GM10266 (cell line): ENCODE measurements around the gene ACSBG1.
A peak's percentile ranks its signal among the peaks of the same experiment; 100 is the strongest.

Experiments
- DNase-seq: peaks from one replicate; pipeline ENCODE4 v3.0.0; 2012; ENCODE audit errors: extremely low spot score
- TF ChIP-seq, protein P1 (sequence below): IDR thresholded peaks from 2 replicates; pipeline ENCODE4 v1.5.1; 2012; ENCODE audit warnings: mild to moderate bottlenecking, low read depth; ENCODE audit not compliant: control insufficient read depth, insufficient read depth; ENCODE audit errors: missing control alignments

The ACSBG1 gene

DNA sequence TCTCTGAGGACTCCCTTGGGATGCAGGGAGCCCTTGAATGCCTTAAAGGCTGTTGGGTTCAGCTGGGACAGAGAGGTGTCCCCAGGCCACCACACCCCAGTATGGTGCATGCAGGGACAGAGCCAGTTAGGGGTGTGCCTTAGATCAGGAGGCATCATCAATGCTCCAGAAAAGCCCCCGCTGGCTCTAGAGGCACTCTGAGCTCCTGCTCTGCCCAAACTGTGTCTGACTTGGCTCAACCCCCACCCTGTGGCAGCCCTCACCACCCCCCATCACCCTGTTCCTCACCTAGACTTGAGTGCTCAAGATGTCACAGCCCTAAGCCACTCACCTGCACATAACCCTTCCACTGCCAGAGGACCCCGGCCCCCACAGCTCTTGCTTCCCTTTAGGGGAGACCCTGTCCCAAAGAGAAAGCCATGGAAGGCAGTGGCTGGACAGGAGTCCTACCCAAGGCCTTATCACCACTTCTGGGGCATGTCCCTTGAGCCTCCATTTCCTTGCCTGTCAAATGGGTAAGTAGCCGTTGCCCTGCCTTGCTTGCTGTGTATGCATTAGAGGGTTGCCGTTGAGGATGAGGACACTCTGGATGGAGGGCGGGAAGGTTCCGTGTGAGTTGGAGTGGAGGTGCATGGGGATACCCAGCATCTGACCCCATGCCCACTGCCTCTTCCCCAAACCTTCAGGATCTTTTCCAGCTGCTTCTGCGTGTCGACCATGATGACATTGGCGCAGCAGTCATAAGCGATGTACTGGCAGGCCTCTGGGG lies 41.4 kb downstream of the ACSBG1 start:
- TF ChIP-seq, protein P1, sequence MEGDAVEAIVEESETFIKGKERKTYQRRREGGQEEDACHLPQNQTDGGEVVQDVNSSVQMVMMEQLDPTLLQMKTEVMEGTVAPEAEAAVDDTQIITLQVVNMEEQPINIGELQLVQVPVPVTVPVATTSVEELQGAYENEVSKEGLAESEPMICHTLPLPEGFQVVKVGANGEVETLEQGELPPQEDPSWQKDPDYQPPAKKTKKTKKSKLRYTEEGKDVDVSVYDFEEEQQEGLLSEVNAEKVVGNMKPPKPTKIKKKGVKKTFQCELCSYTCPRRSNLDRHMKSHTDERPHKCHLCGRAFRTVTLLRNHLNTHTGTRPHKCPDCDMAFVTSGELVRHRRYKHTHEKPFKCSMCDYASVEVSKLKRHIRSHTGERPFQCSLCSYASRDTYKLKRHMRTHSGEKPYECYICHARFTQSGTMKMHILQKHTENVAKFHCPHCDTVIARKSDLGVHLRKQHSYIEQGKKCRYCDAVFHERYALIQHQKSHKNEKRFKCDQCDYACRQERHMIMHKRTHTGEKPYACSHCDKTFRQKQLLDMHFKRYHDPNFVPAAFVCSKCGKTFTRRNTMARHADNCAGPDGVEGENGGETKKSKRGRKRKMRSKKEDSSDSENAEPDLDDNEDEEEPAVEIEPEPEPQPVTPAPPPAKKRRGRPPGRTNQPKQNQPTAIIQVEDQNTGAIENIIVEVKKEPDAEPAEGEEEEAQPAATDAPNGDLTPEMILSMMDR: no peak
- DNase-seq: no peak

GRCh38 chr15:78182821-78183220 lies 51.5 kb downstream of the ACSBG1 start:
- TF ChIP-seq, protein P1: no peak

GRCh38 chr15:78182336-78182700 lies 52.0 kb downstream of the ACSBG1 start:
- DNase-seq: no peak
- TF ChIP-seq, protein P1: no peak

More at GRCh38 chr15:78182821-78183220, 51.5 kb downstream of the ACSBG1 start:
- no peak for DNase-seq

DNA sequence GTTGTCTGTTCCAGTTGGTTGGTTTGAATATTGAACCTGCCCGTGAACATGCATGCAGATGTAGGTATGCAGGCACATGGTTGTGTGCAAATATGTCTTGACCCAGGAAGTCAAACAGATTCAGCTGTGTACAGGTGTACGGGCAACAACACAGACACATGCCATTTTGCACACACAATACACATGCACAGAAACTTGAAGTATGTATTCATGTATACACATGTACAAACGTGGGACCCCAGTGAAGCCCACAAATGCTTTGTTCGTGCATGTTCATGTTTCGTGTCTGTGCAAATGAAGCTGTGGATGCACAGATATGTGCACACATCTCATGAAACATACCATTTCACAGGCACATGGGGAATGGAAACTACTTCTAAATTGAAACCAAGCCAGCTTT lies 54.5 kb downstream of the ACSBG1 start:
- TF ChIP-seq, protein P1: no peak
- no peak for DNase-seq

GRCh38 chr15:78179286-78179840 lies 55.0 kb downstream of the ACSBG1 start:
- TF ChIP-seq, protein P1: no peak

GRCh38 chr15:78178064-78178463 lies 56.3 kb downstream of the ACSBG1 start:
- TF ChIP-seq, protein P1: no peak

More at GRCh38 chr15:78179286-78179840, 55.0 kb downstream of the ACSBG1 start:
- no peak for DNase-seq

GRCh38 chr15:78177447-78177873 lies 56.9 kb downstream of the ACSBG1 start:
- TF ChIP-seq, protein P1: peak; percentile 68
- peak; percentile 41 for DNase-seq

More at GRCh38 chr15:78178064-78178463, 56.3 kb downstream of the ACSBG1 start:
- no peak for DNase-seq
